Measurements from ENCODE around the gene TRMT1.

GRCh38 chr19:13077240-13077639, 39.3 kb downstream of the TRMT1 start:
- TF ChIP-seq CTCF (IDR thresholded peaks at IDR 0.05; ENCODE audit: borderline replicate concordance, extremely low read depth, low read length, poor library complexity, severe bottlenecking): no peak
- TF ChIP-seq EZH2 (IDR thresholded peaks at IDR 0.05; ENCODE audit: borderline replicate concordance, low read depth, low read length, severe bottlenecking): no peak

Data from DND-41 (cell line).